Gastroesophageal sphincter (tissue), 3 donors: ENCODE results near the gene AACS.

Source experiments
- CTCF ChIP-seq, 4 experiments: fragments of 200-600 bp in 2 of 4; fragments of 450-650 bp in 2 of 4; sonication (generic) in 1 of 4; IDR thresholded peaks; one replicate each; pipeline ENCODE4 v1.5.1; 2017 to 2019; ENCODE audit warnings: antibody characterized with exemption in 4 of 4, mild to moderate bottlenecking in 2 of 4, moderate library complexity in 2 of 4
- POLR2A ChIP-seq, 2 donors: fragments of 450-650 bp; IDR thresholded peaks; one replicate each; pipeline ENCODE4 v1.6.1; 2017; ENCODE audit warnings: antibody characterized with exemption in 2 of 2, mild to moderate bottlenecking in 2 of 2, moderate library complexity in 1 of 2

- TF ChIP-seq POLR2A (IDR thresholded peaks at IDR 0.05) (no peak), CTCF (IDR thresholded peaks at IDR 0.05) (no peak)
These were observed 27.1 kb downstream of the AACS start for GRCh38 chr12:125092108-125092871.
